ENCODE data around the gene FAM240A. TPM values are rescaled to one million over a fixed set of nuclear protein-coding genes. Genes with fewer than 3 reads are reported as not detected.
A peak's percentile ranks its signal among the peaks of the same experiment; 100 is the strongest.
"Not testable (repeated sequence)": the region's sequence is repeated elsewhere in the genome, so short reads cannot be mapped to it uniquely, and the experiment has no call there.

Gene FAM240A
- total RNA-seq, 1 donor from 2014 or later, result not detected

DNA sequence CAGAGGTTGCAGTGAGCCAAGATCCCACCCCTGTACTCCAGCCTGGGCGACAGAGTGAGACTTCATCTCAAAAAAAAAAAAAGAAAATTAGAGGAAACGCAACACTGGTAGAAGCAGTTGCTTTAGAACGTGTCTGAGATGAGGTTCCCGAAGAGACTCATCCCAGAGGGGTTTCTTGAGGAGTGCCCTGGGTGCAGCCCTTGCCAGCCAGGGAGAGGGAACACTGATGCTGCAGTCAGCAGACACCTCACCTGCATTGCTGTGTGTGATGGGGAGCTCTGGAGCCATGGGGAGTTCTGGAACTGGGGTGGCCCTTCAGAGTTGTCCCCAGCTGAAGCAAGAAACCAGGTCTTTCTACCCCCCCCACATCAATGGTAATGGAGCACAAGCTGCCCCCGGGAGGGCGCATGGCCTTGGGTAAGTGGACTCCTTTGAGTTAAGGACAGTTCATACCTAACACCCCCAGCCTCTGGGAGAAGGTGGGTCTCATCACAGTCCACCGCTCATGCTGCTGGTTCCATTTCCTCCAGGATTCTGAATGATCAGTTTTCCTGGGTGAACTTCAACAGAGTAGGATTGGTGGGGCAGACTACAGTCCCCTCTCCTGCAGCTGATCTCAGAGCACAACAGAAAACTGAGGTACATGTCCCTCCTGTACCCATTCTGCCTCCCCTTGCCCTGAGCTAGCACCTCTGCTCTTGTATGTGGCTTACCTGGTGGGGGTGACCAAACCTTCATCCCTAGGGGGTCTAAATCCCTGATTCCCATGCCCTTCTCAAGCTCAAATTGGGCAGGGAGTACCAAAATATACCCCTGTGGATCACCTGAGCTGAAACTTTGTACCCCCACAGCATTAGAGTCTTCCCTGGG lies 27.5 kb upstream of the FAM240A start:
- intact Hi-C loops (cut with DNase I), result no loop called here
- DNase-seq (ENCODE audit: missing footprints) (no peak), ATAC-seq (no peak)

DNA sequence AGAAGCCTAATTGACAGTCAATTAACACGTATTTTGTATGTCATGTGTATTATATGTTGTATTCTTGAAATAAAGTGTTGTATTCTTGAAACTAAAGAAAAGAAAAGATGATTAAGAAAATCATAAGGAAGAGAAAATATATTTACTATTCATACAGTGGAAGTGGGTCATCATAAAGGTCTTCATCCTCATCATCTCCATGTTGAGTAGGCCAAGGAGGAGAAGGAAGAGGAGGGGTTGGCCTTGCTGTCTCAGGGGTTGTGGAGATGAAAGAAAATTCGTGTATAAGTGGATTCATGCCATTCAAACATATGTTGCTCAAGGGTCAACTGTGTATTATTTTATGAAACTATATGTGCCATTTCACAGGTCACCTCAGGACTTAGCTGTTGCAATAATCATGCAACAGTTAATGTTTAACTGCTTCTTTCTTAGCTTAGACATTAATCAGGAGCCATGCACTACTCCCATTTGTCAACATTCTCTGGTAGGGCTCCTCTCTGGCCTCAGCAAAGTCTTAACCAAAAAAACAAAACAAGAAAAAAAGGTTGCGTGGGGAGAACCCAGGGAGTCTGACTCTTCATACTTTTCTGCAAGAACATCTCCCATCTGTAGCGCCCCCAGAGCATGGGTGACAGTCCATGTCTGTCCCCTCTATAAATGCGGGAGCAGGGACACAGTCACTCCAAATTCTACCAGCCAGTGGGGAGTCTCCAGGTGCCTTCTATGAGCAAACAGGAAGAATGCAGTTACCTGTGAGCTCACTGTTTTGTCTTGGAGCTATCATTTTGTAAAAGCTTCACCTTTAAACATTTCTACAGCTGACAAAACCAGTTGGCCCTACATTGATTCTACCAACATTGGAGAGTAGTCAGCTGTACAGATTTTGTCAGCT lies 26.3 kb upstream of the FAM240A start:
- intact Hi-C loops (cut with DNase I), result no loop called here
- no peak for DNase-seq (ENCODE audit: missing footprints)
- no peak for ATAC-seq

GRCh38 chr3:46586738-46587246 lies 25.5 kb upstream of the FAM240A start:
- DNase-seq (ENCODE audit: missing footprints) (no peak), ATAC-seq (no peak)
- intact Hi-C loops (cut with DNase I), result no loop called here

DNA sequence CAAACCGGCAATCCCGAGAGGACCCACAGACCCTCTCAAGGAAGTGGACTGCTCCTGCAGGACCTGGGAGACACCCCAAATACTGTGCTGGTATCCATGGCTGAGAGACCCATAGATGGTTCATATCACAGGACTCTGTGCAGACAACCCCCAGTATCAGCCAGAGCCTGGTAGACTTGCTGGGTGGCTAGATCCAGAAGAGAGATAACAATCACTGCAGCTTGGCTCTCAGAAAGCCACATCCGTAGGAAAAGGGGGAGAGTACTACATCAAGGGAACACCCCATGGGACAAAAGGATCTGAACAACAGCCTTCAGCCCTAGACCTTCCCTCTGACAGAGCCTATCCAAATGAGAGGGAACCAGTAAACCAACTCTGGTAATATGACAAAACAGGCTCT lies 25.1 kb upstream of the FAM240A start:
- DNase-seq (ENCODE audit: missing footprints); intact Hi-C loops (cut with DNase I); ATAC-seq: not testable (repeated sequence)

DNA sequence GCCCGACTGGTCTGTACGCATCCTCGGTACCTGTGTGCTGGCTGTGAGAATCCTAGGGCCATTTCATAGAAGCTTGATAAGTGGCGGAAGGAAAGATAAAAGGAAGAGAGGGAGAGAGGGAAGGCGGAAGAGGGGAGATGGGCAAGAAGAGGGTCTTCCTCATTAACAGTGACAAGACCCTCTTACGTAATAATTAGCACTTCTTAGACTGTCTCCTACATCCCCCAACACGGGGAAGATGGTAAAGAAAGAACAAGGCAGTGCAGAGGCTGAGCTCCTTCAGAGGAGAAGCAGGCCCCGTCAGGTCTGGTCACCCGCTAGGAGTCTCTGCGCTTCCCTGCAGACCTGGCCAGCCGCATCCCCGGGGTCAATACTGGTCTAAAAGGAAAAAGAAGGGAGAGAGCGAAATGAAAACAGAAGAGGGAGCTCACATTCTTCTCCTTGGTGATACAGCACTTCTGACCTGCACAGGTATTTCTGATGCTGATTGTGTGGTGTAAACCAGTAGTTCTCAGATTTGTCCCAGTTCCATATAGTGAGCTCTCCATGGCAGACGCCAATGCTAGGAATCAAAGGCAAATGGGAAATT lies 19.0 kb upstream of the FAM240A start:
- ATAC-seq (no peak), DNase-seq (ENCODE audit: missing footprints) (no peak)
- intact Hi-C loops (cut with DNase I), result no loop called here

DNA sequence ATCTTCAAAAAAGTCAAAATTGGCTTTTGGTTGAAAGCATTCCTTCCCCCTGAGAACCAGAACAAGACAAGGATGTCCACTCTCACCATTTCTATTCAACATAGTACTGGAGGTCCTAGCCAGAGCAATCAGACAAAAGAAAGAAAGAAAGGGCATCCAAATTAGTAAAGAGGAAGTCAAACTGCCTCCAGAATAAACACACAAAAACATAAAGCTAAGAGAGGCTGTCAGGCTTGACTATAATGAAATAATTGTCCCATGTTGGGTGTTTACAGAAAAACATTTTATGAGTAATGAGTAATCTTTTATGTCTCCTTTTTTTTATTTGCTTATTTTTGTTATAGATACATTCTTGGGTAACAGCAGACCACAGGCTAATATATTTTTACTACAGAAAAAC lies 18.3 kb upstream of the FAM240A start:
- intact Hi-C loops (cut with DNase I), result no loop called here
- ATAC-seq (no peak), DNase-seq (ENCODE audit: missing footprints) (no peak)

DNA sequence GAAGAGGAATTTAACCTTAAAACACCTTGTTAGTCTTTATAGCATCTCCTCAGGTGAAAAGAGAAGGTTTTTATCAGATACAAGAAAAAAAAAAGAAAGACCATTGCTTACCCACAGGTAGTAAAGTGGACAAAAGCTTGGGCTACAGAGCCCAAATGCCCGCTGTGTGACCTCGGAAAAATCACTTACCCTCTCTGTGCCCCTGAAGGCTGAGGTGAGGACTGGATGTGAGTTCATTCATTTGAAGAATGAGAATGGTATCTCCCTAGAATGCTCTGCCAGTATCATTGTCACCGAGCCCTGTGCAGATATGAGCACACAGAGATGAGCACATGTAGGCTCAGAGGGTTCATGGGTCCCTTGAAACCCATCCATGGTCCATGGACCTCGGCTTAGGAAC lies 17.6 kb upstream of the FAM240A start:
- intact Hi-C loops (cut with DNase I), result no loop called here
- no peak for DNase-seq (ENCODE audit: missing footprints)

DNA sequence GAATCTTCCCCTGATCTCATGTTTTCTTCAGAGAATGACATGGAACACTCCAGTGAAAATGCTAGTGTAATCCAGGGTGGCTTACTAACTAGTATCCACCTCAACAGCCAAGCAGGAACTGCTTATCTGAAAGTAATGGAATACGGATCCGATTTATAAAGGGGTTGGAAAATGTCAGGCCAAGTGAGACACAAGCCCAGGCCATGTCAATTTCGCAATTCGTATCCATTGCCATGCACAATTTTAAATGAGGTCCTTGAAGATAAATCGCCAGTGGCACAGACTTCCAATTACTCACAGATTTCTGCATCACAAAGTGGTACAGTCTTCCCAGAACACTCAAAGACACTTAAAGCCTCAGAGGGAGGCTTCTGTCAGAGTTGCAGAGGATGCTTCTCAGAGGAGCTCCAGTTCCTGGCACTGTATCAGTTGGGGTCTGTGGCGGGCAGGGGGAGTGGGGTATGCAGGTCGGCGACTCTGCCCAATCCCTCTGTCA lies 16.5 kb upstream of the FAM240A start:
- no peak for ATAC-seq

More for the DNA sequence above, 17.6 kb upstream of the FAM240A start:
- no peak for ATAC-seq

DNA sequence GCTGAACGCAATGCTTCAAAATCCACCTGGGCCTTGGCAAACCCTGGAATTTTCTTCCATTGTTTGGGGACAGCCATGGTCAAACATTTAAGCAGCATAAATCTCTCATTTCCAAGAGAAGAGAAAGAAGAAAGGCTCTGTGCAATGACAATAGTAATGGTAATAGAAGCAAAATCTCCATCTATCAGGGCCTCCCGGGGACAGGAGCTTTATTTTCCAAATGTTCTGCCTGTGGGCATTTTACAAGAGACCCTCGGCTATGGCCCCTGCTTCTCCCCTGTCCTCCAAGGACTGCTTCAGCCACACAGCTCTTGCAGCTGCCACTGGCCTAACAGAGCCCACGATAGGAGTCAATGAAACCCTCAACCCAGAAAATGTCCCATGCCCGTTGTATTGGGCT lies 12.7 kb upstream of the FAM240A start:
- DNase-seq (ENCODE audit: missing footprints) (no peak), ATAC-seq (no peak)
- intact Hi-C loops (cut with DNase I), result no loop called here

More for the DNA sequence above, 16.5 kb upstream of the FAM240A start:
- DNase-seq (ENCODE audit: missing footprints), result no peak
- intact Hi-C loops (cut with DNase I), result no loop called here

DNA sequence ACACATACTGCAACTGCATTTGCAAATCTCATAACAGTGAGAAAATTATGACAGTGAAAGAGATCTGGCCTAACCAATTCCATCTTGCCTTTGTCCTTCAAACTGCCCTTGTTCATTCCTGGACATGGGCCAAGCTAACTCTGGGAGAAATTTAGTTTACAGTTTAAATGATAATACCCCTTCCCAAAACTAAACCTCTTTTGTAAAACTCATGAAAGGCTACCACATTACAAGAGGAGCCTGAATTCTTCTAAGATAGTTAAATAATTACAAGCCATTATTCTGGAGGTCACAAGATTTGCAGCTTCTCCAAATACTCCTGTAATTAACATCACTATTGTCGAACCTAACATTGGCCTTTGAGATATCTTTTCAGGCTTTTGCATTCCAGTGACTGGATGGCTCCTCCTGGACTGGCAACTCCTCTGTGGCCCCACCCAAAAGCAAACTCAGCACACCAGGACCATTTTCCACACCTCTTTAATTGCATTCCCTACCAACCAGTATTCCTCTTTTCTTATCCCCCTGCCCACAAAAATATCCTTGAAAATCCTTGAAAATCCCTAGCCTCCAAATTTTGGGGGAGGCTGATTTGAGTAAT lies 8.8 kb upstream of the FAM240A start:
- intact Hi-C loops (cut with DNase I), result no loop called here
- ATAC-seq (no peak), DNase-seq (ENCODE audit: missing footprints) (no peak)

DNA sequence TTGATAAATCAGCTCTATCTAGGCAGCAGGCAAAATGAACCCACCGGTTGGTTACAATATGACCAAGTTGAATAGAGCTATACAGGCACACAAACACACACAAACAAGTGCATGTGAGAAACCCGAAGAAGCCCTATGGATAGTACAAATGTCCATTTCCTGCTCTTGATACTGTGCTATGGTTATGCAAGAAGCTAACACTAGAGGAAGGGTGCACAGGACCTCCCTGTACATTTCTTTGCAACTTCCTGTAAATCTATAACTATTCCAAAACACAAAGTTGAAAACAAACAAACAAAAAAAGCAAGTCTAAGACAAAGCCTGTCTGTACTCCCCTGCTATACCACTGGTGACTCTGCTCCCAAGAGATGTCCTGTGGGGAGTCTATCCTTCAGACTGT lies 8.2 kb upstream of the FAM240A start:
- ATAC-seq (no peak), DNase-seq (ENCODE audit: missing footprints) (no peak)
- intact Hi-C loops (cut with DNase I), result no loop called here

GRCh38 chr3:46607603-46608028 lies 4.7 kb upstream of the FAM240A start:
- intact Hi-C loops (cut with DNase I), result no loop called here
- ATAC-seq (peak; percentile 44), DNase-seq (ENCODE audit: missing footprints) (no peak)

DNA sequence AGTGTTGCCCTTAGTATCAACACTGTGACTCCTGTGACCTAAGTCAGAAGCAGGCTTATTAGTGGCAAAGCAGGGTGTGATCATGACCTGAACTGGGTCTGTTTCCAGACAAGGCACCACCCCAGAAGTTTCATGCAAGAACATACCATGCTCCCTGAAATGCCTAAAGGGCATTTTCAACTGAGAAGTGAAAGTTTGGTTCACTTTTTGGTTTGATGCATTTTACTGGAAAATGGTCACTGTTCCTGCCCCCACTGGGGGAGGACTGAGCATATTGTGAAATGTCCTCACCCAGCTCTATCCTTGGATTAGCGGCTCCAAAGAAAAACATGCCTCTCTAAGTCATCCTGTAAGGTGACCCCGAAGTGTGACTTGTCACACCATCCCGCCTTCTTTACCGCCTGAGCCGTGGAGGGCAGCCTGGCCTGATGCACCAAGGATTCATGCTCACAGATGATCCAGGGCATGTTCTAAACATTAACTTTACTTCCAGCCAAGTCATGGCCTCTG lies 3.1 kb upstream of the FAM240A start:
- intact Hi-C loops (cut with DNase I), result no loop called here
- DNase-seq (ENCODE audit: missing footprints) (no peak), ATAC-seq (no peak)

DNA sequence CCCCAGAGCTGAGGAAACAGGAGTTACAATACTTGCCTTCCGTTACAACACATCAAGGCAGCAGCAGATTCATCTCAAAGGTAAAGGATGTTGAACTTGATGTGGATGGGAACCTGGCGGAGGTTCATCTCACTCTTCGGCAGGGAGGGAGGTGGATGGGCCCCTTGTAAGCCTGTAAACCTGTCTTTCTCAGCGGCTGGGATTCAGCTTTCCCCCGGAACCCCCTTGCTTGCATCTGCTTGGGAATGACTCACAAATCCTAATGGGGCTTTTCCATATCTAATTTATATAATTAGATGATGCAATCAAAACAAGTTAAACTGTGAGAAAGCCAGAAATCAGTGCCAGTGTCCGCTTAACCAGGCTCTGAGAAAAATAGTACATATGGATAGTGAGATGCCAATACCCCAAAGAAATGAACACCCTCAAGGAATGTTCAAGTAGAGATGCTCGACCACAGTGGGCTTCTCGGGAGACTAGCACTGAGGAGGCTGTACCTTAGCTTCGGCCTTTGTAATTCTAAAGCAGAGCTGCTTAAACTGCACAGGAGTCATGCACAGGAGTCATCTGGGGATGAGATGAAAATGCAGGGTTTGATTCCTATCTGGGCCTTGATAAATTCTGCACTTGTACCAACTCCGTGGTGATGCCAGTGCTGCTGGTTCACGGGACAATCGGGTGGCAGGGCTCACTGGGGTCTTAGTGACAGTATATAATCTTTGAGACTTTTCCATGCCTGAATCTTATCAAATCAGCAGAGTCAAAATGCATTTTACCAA lies 2.2 kb upstream of the FAM240A start:
- intact Hi-C loops (cut with DNase I), result no loop called here
- DNase-seq (ENCODE audit: missing footprints) (no peak), ATAC-seq (no peak)

DNA sequence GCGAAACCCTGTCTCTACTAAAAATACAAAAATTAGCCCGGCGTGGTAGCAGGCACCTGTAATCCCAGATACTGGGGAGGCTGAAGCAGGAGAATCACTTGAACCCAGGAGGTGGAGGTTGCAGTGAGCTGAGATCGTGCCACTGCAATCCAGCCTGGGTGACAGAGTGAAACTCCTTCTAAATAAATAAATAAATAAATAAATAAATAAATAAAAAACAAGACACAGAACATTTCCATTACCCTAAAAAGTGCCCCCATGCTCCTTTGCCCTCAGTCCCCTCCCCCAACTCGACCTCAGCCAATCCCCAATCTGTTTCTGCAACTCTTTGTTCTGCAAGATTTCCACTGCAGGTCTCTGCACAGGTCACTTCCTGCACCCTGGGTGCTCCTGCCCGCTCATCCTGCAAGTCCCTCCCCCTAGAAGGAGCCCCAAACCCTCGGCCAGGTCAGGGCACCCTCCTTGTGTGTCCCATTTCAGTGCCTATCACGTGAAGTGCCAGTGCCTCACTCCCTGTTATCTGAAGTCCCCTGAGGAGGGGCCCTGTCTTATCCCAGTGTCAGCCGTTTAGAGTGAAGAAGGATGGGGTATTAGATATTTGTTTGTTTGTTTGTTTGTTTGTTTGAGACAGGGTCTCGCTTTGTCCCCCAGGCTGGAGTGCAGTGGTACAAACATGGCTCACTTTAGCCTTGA lies 1.1 kb downstream of the FAM240A start:
- DNase-seq (ENCODE audit: missing footprints), result no peak
- intact Hi-C loops (cut with DNase I), result no loop called here

DNA sequence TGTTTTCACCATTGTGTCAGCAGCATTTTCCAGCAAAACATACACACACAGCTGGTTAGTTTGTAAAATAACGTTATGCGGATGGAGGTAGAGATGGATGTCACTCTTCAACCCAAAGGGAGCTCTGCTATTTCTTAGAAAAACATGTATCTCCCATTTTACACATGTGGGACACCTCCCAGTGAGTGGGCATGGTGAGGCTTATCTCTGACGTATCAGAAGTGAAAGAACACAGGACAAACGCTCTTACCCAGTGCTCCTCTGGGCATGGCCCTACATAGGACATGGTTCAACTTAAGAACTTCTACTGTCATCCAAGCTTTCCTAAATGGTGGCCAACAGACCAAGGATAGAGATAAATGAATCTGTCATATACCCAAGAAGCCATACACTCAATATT lies 2.1 kb downstream of the FAM240A start:
- DNase-seq (ENCODE audit: missing footprints), result no peak
- intact Hi-C loops (cut with DNase I), result no loop called here
- no peak for ATAC-seq

More for the DNA sequence above, 1.1 kb downstream of the FAM240A start:
- no peak for ATAC-seq

DNA sequence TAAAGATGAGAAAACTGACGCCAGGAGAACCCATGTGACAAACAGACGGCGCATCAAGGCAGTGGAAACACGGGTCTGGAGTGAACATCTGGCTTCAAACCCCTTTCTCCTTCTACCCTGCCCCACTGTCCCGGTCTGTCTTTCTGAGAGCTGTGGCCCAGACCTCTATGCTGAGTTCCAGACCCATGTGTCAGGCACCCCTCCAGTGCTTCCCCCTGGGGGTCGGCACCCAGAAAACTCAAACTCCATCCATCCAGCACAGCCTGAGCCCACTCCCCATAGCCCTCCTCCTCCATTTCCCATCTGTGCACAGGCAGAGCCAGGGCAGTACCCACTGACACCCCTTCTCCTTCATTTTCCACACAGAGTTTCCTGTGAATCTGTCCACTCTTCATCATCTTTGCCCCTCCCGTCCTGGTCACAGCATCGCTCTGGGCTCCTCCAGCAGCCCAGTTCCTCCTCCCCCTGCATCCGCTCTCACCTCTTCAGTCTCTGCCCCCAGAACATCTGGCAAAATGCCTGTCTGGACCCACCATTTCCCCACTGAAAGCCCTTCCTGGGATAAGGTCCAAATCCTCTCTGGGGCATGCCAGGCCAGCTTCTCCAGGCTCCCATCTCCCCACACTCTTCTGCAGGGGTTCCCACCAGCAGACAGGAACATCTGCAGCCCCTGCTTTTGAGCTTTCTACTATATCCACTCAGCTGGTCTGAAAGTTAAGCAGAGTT lies 2.9 kb downstream of the FAM240A start:
- intact Hi-C loops (cut with DNase I), result no loop called here
- DNase-seq (ENCODE audit: missing footprints) (no peak), ATAC-seq (no peak)

Data from Right ventricle myocardium inferior (tissue), 1 donor.